ENCODE measurements around the gene LSAMP. TPM values are rescaled to one million over a fixed set of nuclear protein-coding genes. Genes with fewer than 3 reads are reported as not detected.
"Not testable (repeated sequence)": the region's sequence is repeated elsewhere in the genome, so short reads cannot be mapped to it uniquely, and the experiment has no call there.

The LSAMP gene
- total RNA-seq, 1 donor from 2014 or later = 4.4 TPM

GRCh38 chr3:115787818-115788217 lies 657.5 kb downstream of the LSAMP start:
- no peaks in the 10 kb centered on the region for H3K36me3 Mint-ChIP-seq (ENCODE audit: unreplicated experiment)
- TF ChIP-seq, protein P1, sequence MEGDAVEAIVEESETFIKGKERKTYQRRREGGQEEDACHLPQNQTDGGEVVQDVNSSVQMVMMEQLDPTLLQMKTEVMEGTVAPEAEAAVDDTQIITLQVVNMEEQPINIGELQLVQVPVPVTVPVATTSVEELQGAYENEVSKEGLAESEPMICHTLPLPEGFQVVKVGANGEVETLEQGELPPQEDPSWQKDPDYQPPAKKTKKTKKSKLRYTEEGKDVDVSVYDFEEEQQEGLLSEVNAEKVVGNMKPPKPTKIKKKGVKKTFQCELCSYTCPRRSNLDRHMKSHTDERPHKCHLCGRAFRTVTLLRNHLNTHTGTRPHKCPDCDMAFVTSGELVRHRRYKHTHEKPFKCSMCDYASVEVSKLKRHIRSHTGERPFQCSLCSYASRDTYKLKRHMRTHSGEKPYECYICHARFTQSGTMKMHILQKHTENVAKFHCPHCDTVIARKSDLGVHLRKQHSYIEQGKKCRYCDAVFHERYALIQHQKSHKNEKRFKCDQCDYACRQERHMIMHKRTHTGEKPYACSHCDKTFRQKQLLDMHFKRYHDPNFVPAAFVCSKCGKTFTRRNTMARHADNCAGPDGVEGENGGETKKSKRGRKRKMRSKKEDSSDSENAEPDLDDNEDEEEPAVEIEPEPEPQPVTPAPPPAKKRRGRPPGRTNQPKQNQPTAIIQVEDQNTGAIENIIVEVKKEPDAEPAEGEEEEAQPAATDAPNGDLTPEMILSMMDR (IDR thresholded peaks at IDR 0.05) = no peak
- H3K4me3 Mint-ChIP-seq (ENCODE audit: unreplicated experiment) = no peak overlapping the region
- H3K9me3 Mint-ChIP-seq (ENCODE audit: unreplicated experiment) = no peaks in the 10 kb centered on the region
- peak overlapping the region; percentile 94 for H3K27ac Mint-ChIP-seq (ENCODE audit: unreplicated experiment)
- peaks cover 78% of the 10 kb centered on the region for H3K4me1 Mint-ChIP-seq (ENCODE audit: unreplicated experiment)
- no peak for DNase-seq (ENCODE audit: extremely low spot score, unreplicated experiment)
- no peaks in the 10 kb centered on the region for H3K27me3 Mint-ChIP-seq (ENCODE audit: unreplicated experiment)

DNA sequence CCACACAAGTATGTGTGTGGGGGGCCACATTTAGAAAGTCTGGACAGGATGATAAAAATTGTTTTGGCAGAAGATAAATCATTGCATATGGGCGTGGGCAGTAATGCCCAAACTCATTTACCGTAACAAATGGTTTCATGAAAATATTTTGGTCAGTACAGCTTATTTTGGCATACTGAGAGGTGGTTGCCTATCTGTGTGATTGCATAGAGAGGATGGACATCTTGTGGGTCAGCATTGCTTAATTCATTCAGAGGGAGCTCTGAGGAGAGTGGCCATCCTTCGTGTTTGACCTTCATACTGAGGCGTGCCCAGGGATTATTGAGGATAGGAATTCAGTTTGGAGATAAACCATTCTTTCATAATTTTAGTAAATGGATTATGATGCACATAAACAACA lies 659.5 kb downstream of the LSAMP start:
- H3K36me3 Mint-ChIP-seq (ENCODE audit: unreplicated experiment) = no peaks in the 10 kb centered on the region
- H3K9me3 Mint-ChIP-seq (ENCODE audit: unreplicated experiment) = no peaks in the 10 kb centered on the region
- TF ChIP-seq, protein P1 (IDR thresholded peaks at IDR 0.05) = no peak
- peak overlapping the region; percentile 94 for H3K27ac Mint-ChIP-seq (ENCODE audit: unreplicated experiment)
- no peak for DNase-seq (ENCODE audit: extremely low spot score, unreplicated experiment)
- peaks cover 64% of the 10 kb centered on the region for H3K4me1 Mint-ChIP-seq (ENCODE audit: unreplicated experiment)
- H3K27me3 Mint-ChIP-seq (ENCODE audit: unreplicated experiment) = no peaks in the 10 kb centered on the region
- H3K4me3 Mint-ChIP-seq (ENCODE audit: unreplicated experiment) = no peak overlapping the region

DNA sequence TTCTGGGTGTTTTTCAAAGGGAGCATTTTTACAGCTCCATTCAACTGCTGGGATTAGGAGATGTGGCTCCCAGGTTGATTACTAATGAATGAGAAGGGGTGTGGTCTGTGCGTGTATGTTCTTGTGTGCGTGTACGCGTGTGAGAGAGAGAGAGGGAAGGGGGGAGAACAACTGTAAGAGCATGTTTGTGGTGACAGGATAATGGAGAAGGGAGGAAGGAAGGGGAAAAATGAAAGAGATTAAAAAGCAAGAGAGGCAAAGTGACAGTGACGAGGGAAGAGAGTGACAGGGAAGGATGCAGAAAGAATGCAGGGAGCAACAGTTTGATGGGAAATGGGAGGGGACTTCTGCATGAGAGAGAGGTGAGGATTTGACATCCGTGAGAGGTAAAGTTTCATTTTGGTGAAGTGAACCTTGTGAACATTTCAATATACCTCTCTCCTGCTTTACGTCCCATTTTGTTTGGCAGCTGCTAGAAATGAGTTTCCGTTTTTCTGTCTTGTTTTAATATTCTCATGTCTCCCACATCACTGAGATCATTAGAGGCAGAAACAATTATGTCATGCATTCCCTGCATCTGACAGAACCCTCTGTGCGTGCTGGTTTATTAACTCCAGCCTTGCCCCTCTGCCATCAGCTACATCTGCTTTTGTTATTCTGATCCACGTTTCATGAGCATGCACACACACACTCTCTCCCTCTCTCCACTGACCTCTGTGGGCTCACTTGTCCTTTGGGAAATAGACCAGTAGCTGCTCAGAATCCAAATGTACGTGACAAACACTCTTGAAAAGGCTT lies 660.3 kb downstream of the LSAMP start:
- H3K27ac Mint-ChIP-seq (ENCODE audit: unreplicated experiment) = peak overlapping the region; percentile 94
- TF ChIP-seq, protein P1 (IDR thresholded peaks at IDR 0.05) = no peak
- H3K27me3 Mint-ChIP-seq (ENCODE audit: unreplicated experiment) = no peaks in the 10 kb centered on the region
- H3K9me3 Mint-ChIP-seq (ENCODE audit: unreplicated experiment) = no peaks in the 10 kb centered on the region
- DNase-seq (ENCODE audit: extremely low spot score, unreplicated experiment) = no peak
- peak overlapping the region; percentile 77 for H3K4me3 Mint-ChIP-seq (ENCODE audit: unreplicated experiment)
- no peaks in the 10 kb centered on the region for H3K36me3 Mint-ChIP-seq (ENCODE audit: unreplicated experiment)
- H3K4me1 Mint-ChIP-seq (ENCODE audit: unreplicated experiment) = peaks cover 55% of the 10 kb centered on the region

- TF ChIP-seq, protein P1 (IDR thresholded peaks at IDR 0.05) = peak; percentile 98
- H3K4me1 Mint-ChIP-seq (ENCODE audit: unreplicated experiment) = peaks cover 47% of the 10 kb centered on the region
- peak overlapping the region; percentile 94 for H3K27ac Mint-ChIP-seq (ENCODE audit: unreplicated experiment)
- H3K9me3 Mint-ChIP-seq (ENCODE audit: unreplicated experiment) = no peaks in the 10 kb centered on the region
- H3K27me3 Mint-ChIP-seq (ENCODE audit: unreplicated experiment) = no peaks in the 10 kb centered on the region
- DNase-seq (ENCODE audit: extremely low spot score, unreplicated experiment) = peak; percentile 95
- H3K36me3 Mint-ChIP-seq (ENCODE audit: unreplicated experiment) = no peaks in the 10 kb centered on the region
- peak overlapping the region; percentile 77 for H3K4me3 Mint-ChIP-seq (ENCODE audit: unreplicated experiment)
Measured at GRCh38 chr3:115783938-115784738, 661.1 kb downstream of the LSAMP start.

DNA sequence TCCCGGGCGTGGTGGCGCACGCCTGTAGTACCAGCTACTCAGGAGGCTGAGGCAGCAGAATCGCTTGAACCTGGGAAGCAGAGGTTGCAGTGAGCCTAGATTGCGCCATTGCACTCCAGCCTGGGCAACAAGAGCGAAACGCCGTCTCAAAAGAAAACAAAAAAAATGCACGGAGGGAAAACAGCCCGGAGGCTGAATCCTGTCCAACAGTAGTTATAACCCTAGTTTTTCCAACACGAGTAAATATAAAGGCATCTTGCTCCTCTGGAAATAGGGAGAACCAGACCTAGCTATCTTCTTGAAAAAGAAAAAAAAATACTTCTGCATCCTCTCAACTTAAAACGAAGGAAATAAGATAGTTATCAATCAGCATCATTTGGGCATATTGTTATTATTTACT lies 661.9 kb downstream of the LSAMP start:
- H3K9me3 Mint-ChIP-seq (ENCODE audit: unreplicated experiment); DNase-seq (ENCODE audit: extremely low spot score, unreplicated experiment); H3K36me3 Mint-ChIP-seq (ENCODE audit: unreplicated experiment); H3K27me3 Mint-ChIP-seq (ENCODE audit: unreplicated experiment); H3K27ac Mint-ChIP-seq (ENCODE audit: unreplicated experiment): not testable (repeated sequence)
- Mint-ChIP-seq H3K4me1 (ENCODE audit: unreplicated experiment) (peaks cover 40% of the 10 kb centered on the region), H3K4me3 (ENCODE audit: unreplicated experiment) (peak overlapping the region; percentile 38)

Measured in osteocyte (in vitro differentiated cells).